Stimulated activated CD4-positive, alpha-beta T cell treated with anti-CD3 and anti-CD28 coated beads, Interleukin-15, amount 100 ng/mL, for 1 hour (primary cell): ENCODE results near the gene SELENOF.

Experiments
- DNase-seq, 2 donors: peaks; one replicate each; pipeline ENCODE4 v3.0.0-alpha.2; 2020; ENCODE audit warnings: low read depth in 1 of 2, low spot score in 1 of 2

The SELENOF gene

DNA sequence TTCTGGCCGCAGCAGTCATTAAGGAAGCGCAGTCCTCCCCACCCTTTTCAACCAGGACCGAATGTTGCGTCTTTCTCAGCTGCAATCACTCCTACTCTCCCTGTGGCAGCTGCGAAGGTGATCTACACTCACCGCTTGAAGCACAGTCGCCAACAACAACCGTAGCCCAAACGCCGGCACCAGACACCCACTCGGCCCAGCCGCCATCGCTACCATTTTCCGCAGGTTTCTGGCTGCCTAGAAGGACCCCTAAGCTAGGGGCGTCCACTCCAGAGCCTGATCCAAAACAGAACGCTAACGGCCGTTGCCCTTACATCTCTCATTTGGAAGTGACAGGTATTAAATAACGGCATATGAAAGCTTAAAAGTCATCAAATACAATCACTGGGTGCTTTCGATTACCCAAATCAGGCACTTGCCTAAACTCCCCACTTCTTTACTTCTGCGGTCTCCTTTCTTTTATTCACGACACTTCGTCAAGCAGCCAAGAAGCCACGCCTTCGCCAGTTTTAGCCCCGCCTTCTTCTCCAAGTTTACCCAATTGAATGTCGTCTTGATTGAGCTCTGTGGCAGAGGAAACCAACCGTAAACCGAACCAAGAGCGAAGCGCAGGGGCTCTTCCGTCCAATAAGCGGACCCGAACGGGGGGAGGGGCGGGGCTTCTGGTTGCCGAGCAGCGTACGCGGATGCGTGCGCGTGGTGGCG is at the start of gene SELENOF:
Gene SELENOF (minus strand): TSS at position 231 of the 705 bp plus-strand sequence. CDS start 15 bp downstream, at position 216.
- peak; percentile 97 to 98 for DNase-seq

DNA sequence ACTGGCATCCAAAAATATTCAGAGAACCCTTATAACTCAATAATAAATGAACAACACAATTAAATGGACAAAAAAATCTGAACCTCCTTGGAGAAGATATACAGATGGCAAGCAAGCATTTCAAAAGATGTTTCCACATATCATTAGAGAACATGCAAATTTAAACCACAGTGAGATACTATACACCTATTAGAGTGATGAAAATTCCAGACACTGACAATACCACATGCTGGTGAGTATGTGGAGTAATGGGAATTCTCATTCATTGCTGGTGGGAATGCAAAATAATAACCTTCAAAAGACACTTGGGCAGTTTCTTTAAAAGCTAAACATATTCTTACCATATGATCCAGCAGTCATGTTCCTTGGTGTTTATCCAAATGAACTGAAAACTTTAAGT is 46.6 kb upstream of the SELENOF start:
- no peak for DNase-seq

DNA sequence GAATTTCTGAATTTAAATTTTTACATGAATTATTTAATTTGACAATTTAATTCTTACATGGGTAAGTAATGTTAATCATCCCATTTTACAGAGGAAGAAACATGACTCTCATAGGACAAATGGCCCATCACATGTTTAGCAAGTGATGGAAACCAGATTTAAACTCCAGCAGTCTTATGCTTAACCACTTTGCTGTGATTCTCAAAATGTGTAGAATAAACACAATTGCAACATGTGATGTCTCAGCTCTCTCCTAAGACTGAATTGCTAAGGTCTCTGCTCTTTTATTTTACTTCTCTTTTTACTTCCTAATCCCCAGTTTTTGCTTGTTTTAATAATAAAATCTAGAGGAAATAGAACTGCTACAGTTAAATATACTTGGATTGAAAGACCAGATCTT is 43.3 kb upstream of the SELENOF start:
- DNase-seq: no peak

DNA sequence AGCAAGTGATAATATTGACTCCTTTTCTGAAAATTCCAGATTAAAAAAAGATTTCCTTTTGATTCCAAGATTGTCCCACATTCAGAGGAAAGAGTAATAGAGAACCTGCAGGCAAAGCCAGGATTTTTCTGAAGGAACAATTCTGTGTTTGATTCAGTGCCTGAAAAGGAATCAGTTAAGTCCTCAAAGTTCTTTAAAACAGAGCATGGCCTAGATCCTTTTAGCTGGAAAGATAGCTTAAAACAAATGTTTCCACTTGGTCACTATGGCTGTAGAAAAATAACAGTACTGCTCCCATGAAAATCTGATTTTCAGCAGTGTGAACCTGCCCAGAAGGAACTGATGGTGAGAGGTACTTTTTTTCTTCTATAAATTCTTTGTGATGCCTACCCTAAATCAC is 42.3 kb upstream of the SELENOF start:
- no peak for DNase-seq

DNA sequence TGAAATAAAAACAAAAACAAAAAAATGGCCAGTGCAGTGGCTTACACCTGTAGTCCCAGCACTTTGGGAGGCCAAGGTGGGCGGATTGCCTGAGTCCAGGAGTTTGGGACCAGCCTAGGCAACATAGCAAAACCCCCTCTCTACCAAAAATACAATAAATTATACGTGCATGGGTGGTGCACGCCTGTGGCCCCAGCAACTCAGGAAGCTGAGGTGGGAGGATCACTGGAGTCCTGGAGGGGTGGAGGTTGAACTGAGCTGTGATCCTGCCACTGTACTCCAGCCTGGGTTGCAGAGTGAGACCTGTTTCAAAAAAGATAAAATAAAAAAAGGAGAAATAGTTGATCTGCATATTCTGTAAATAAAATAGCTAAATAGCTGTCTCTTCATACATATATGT is 41.8 kb upstream of the SELENOF start:
- DNase-seq: no peak

DNA sequence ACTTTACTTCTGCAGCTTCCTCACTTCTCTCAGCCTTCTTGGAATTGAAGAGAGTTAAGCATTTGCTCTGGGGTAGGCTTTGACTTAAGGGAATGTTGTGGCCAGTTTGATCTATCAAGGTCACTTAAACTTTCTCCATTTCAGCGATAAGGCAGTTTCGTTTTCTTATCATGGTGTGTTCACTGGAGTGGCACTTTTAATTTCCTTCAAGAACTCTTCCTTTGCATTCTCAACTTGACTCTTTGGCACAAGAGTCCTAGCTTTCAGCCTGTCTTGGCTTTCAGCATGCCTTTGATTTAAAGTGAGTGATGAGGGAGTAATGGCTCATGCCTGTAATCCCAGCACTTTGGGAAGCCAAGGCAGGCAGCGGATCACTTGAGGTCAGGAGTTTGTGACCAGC is 39.2 kb upstream of the SELENOF start:
- DNase-seq: no peak

DNA sequence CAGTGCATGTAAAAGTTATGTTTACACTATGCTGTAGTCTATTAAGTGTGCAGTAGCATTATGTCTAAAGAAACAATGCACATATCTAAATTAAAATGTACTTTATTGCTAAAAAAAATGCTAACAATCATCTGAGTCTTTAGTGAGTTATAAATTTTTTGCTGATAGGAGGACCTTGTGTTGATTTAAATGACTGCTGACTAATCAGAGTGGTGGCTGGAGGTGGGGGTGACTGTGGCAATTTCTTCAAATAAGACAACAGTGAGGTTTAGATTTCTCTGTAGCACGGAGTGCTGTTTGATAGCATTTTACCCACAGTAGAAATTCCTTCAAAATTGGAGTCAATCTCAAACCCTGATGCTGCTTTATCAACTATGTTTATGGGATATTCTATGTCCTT is 37.5 kb upstream of the SELENOF start:
- no peak for DNase-seq

DNA sequence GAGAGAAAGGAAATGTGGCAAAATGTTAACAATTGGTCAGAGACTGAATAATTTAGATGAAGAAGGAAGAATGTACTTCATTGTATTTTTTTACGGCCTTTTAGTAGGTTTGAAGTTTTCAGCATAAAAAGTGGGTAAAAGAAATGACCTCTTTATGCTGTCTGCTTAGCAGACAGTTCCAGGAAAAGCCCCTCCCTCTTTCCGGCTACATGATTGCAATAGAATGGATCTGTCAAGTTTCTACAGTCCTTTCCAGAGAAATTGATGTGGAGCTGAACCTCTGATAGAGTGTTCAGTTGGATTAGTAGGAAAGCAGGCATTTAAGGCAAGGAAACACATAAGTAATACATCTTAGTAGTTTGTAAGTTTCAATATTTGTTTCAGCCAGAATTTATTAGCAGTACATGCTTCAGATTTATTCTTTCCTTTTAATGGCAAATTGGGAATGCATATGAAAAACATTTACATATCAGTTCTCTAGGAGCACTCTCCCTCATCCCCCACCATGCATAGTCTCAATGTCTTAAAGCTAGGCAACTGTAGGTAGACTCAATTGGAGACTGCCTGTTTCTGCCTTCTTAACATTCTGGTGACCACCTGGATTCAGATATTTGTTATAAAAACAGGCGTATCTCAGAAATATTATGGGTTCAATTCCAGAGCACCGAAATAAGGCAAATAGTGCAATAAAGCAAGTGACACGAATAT is 36.9 kb upstream of the SELENOF start:
- no peak for DNase-seq

DNA sequence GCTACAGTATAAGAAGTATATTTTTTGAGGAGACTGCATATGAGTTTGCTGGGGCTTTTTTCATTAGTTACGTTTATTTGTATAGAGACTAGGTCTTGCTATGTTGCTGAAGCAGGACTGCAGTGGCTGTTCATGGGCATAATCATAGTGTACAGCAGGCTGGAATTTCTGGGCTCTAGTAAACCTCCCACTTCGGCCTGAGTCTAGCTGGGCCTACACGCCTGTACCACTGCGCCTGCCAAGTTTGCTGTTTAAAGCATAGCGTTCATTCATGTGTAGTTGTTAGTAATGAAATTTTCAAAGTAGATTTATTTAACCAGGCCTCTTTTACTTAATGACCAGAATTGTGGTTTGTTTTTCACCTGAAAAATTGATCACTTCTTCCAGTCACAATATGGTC is 34.3 kb upstream of the SELENOF start:
- no peak for DNase-seq

DNA sequence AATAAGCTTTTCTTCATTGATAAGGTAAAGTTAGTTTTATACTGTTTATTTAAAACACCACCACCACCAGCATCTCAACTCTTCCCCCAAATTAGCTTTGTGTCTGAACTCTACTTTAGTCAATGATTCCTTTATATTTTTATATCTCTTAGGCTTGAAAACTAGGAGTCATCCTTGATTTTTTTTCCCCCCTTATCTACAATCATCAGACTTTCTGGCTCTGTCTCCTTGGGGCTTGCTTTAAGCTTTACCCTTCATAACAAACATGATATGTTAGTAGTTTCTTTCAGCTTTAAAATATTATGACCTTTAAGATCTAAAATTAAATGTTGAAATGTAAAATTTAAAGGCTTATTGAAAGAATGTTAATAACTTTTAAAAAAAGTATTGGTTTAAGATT is 28.8 kb upstream of the SELENOF start:
- no peak for DNase-seq

DNA sequence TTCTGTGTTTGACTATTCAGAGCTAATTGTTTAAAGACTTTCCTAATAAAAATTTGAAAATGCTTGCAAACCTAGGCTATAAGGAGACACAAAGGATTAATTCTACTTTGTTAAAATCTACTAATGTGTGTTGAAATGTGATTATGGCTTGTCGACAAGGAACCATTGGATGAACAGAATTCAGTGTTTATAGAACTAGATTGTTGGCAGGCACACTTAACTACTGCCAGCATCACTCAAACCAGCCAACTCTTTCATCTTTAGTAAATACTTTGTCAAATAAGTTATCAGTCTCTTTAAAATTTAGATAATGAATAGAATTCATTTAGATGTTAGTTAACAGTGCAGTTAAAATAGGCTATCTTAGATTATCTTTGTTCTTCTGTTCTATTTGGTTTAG is 28.1 kb upstream of the SELENOF start:
- no peak for DNase-seq

DNA sequence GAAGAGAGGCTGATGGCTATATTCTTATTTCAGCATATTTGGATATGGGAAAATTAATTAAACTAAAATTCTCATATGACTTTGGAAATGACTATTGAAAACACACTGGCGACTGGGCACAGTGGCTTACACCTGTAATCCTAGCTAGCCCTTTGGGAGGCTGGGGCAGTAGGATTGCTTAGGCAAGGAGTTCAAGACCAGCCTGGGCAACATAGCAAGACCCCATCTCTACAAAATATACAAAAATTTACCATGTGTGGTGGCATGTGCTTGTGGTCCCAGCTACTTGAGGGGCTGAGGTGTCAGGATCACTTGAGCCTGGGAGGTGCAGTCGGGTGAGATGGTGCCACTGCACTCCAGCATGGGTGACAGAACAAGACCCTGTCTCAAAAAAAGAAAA is 26.7 kb upstream of the SELENOF start:
- no peak for DNase-seq

DNA sequence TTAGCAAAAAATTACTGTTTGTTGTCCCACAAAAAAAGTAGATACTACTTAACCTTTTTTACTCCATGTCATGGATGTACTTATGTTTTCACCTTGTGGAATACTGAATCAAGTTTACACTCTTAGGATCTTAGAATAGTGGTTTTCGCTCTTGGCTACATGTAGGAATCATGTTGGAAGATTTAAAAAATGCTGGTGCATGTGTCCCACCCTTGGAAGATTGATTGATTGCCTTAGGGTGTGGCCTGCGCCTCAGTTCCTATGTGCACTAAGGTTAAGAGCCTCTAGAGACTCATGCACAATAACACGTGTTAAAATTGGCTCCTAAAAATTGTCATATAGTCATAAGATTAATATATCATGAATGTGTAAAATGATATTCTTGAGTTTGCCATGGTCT is 25.5 kb upstream of the SELENOF start:
- DNase-seq: no peak

DNA sequence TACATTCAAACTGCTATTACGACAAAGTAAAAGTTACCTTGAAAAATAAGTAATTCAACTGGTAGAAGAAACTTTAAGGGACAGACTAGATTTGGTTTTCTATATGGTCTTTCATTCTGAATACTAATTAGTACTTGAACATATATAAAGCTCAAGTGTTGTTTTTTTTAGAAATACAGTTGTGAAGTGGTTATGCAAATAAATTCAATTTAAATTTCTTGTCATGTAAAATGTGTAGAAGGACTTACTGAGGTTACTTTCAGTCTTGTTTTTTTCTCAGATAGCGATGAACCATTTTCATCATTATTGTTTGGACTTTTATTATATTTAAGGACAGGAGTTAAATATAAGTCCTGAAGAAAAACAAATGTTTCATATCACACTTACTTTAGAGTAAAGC is 24.9 kb upstream of the SELENOF start:
- DNase-seq: no peak

DNA sequence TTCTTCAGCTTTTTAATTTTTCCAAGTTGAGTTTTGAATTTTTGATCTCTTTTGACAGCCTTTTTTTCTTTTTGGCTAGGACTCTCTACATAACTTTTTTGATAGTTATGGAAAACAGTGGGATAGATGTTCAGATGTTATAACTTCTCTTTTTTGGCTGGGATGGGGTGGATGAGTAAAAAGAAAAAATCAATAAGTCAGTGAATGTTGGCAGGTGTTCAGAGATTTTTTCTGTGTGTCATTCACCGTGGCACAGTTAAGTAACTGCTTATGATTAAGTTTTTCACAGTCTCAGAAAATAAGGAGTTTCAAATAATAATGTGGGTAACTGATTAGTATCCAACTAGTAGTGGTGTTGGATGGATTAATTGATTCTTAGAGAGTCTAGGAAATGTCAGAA is 24.5 kb upstream of the SELENOF start:
- DNase-seq: no peak

DNA sequence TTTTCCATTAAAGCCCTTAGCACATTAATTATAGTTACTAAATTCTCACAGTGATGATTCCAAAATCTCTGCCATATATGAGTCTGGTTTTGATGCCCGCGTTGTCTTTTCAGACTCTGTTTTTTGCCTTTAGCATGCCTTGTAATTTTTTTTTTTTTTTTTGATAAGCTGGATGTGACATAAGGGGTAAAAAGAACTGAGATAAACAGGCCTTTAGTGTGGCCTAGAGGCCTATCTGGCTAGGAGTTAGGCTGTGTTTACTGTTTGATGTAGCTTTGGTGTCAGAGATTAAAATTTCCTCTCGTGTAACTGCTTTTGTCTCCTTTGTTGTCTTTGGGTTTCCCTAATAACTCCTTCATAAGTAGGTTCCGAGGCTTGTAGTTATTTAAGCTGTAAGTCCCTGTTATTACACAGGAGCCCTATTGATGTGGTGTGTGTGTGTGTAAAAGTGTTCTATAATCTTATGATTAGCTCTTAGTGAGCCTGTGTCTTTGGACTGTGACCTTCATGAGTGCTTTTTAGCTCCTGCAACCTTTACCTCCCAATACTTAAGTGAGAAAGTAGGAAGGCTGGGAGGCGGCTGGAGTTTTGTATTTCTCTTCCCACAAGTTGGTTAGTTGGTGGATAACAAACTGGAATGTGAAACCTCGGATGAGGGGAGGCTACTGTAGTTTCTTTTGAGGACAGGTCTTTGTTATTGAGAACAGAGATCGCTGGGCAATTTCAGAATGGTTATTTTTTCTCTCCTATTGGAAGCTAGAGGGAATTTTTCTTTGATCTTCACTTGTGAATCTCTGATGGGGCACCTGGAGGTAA is 19.8 kb upstream of the SELENOF start:
- no peak for DNase-seq

DNA sequence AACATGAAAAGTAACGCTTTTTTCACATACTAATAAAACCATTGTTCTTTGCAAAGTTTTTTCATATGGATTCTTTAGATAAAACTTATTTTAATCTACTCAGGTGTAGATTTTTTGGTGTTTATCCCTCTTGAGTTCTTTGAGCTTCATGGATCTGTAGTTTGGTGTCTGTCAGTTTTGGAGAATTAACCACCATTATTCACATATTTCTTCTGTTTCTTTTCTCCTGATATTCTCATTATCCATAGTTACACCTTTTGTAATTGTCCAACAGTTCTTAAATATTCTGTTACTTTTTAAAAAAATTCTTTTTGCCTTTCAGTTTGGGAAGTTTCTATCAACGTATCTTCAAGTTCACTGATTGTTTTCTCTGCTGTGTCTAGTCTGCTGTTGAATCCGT is 19.1 kb upstream of the SELENOF start:
- DNase-seq: no peak

DNA sequence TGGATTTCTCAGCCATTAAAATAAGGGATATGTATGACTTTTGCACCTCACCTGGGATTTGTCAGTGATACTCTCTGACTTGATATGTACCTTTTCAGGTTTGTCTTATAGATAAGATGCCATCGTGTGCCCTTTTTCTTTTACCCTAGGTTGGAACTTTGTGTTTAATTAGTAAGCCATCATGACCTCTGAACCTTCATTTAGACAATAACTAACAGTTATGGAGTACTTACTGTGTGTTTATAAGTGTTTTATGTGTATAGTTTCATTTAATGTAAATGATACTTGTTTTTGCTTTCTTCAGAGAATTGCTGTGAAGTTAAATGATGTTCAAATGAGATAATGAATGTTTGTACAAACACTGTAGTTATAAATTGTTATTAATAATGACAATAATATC is 14.9 kb upstream of the SELENOF start:
- no peak for DNase-seq

DNA sequence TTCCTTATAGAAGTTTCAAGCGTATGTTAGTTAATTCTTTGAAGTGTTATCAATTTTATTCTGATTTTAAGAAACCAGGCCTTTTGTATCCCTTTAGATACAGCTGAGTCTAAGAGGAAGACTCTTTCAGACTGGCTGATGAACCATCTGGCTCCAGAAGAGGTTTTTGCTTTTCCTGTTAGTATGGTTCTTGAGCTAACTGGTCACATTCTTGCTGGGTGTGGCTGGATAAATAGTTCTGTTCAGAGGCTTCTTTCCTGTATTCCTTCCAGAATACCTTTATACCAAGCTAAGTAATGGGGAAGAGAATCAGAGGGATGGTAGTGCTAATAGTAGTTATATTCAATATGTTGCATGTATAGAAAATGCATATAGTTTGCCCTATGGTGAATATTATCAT is 13.0 kb upstream of the SELENOF start:
- DNase-seq: no peak

DNA sequence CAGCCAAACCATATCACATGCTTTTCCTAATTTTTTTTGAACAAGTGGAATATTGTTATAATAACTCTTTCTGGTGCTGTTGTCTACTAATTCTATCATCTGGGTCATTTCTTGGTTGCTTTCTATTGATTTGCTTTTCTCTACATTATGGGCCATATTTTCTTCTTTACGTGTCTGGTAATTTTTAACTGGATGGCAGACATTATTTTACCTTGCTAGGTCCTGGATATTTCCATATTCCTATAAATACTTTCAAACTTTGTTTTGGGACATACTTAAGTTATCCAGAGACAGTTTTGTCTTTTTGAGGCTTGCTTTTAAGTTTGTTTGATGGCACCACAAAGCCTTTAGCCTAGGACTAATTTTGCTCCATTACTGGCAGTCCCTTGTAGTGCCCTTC is 11.8 kb upstream of the SELENOF start:
- DNase-seq: no peak

DNA sequence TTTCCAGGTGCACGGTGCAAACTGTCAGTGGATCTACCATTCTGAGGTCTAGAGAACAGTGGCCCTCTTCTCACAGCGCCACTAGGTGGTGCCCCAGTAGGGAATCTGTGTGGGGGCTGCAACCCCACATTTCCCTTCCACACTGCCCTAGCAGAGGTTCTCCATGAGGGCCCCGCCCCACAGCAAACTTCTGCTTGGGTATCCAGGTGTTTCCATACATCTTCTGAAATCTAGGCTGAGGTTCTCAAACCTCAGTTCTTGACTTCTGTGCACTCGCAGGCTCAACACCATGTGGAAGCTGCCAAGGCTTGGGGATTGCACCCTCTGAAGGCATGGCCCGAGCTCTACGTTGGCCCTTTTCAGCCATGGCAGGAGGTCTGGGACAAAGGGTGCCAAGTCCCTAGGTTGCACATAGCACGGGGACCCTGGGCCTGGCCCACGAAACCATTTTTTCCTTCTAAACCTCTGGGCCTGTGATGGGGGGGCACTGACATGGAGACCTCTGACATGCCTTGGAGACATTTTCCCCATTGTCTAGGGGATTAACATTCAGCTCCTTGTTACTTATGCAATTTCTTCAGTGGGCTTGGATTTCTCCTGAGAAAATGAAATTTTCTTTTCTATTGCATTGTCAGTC is 10.5 kb upstream of the SELENOF start:
- no peak for DNase-seq

DNA sequence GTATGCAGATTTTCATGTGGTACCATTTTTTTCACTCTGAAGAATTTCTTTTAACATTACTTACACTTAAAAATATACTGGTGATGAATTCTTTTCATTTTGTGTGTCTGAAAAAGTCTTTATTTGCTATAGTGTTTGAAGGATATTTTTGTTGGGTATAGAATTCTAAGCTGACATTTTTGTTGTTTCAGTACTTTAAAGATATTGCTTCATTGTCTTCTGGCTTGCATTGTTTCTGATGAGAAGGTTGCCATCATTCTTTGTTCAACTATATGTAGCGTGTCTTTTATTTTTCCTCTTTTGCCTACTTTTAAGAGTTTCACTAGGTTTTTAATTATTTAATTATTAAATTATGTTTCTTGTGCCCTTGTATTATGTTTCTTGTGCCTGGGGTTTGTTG is 8.5 kb upstream of the SELENOF start:
- no peak for DNase-seq
